HCT116 (cell line): ENCODE measurements around the gene NMD3. TPM values are rescaled to one million over a fixed set of nuclear protein-coding genes. Genes with fewer than 3 reads are reported as not detected.

Source experiments
- ATAC-seq: fragments of 200-7000 bp; cut with Tn5 transposase; 2 replicates; pipeline ENCODE4 v1.9.1; 2020; ENCODE audit warnings: mild to moderate bottlenecking, moderate library complexity
- BruUV-seq: library from RNA; stranded (reverse); fragments of 400-500 nt; replicated peaks from 2 replicates; lab custom pipeline; 2021; lab: Mats Ljungman, UMichigan
- CTCF ChIA-PET: fragments of 300-600 bp; sonication (Branson Sonifier 250); formaldehyde crosslinking; loops from one replicate; lab custom pipeline; 2021; ENCODE audit warnings: antibody characterized with exemption; lab: Charles Lee
- POLR2A ChIA-PET: fragments of 300-600, 350-600 bp; sonication (Branson Sonifier 250); formaldehyde crosslinking; loops from one replicate; lab custom pipeline; 2021; ENCODE audit warnings: antibody characterized with exemption; lab: Charles Lee
- RAD21 ChIA-PET, 2 experiments: fragments of 300-600 bp; sonication (Branson Sonifier 250); formaldehyde crosslinking; loops; one replicate each; lab custom pipeline; 2023; ENCODE audit warnings: low total read pairs in 2 of 2; ENCODE audit not compliant: uncharacterized antibody in 2 of 2, unreplicated experiment in 2 of 2, low non-redundant PET in 1 of 2; lab: Charles Lee
- DNase-seq: peaks from one replicate; pipeline ENCODE4 v3.0.0-alpha.2; 2010; ENCODE audit warnings: low read depth, low spot score
- H2AFZ ChIP-seq: fragments of 200-600 bp; shearing (Covaris generic), sonication (generic); 2 replicates; pipeline ENCODE4 v1.6.1; 2017; ENCODE audit warnings: low read depth, mixed run types, mixed read lengths, antibody characterized with exemption, low read length; ENCODE audit not compliant: poor library complexity, severe bottlenecking
- H3K27ac ChIP-seq: 2 replicates; pipeline ENCODE4 v1.5.1; 2012; ENCODE audit warnings: low read depth, low read length
- H3K27me3 ChIP-seq: fragments of 200-600 bp; sonication (generic); 2 replicates; pipeline ENCODE4 v1.6.1; 2016; ENCODE audit warnings: mixed run types, low read length, mixed read lengths; ENCODE audit not compliant: insufficient read depth
- H3K36me3 ChIP-seq, 2 experiments: fragments of 200-500 bp in 1 of 2; fragments of 200-600 bp in 1 of 2; sonication (Bioruptor generic) in 1 of 2; sonication (generic) in 1 of 2; 2 replicates each; pipeline versions ENCODE4 v1.5.1 to v1.6.1; 2014 to 2016; ENCODE audit warnings: low read length in 2 of 2, inconsistent platforms in 1 of 2, mixed read lengths in 1 of 2, mixed run types in 1 of 2; ENCODE audit not compliant: insufficient read depth in 2 of 2, control insufficient read depth in 1 of 2
- H3K4me1 ChIP-seq, 2 experiments: fragments of 200-600 bp in 1 of 2; sonication (generic) in 1 of 2; 2 replicates each; pipeline versions ENCODE4 v1.5.1 to v1.6.1; 2012 to 2017; ENCODE audit warnings: low read length in 2 of 2, inconsistent platforms in 1 of 2, mild to moderate bottlenecking in 1 of 2, mixed read lengths in 1 of 2, mixed run types in 1 of 2, moderate library complexity in 1 of 2; ENCODE audit not compliant: insufficient read depth in 2 of 2, control insufficient read depth in 1 of 2
- H3K4me2 ChIP-seq: fragments of 200-600 bp; sonication (generic); 2 replicates; pipeline ENCODE4 v1.6.1; 2017; ENCODE audit warnings: mixed run types, low read length, mixed read lengths
- H3K4me3 ChIP-seq, 2 experiments: fragments of 200-600 bp in 1 of 2; sonication (generic) in 1 of 2; replicated peaks in 1 of 2; 2 replicates each; pipeline ENCODE4 v1.5.1; 2011 to 2016; ENCODE audit warnings: low read length in 2 of 2, control low read depth in 1 of 2, low read depth in 1 of 2, mild to moderate bottlenecking in 1 of 2, mixed read lengths in 1 of 2, mixed run types in 1 of 2
- H3K79me2 ChIP-seq: fragments of 200-600 bp; sonication (generic); 2 replicates; pipeline ENCODE4 v1.6.1; 2017; ENCODE audit warnings: mild to moderate bottlenecking, mixed run types, low read length, moderate library complexity, mixed read lengths; ENCODE audit not compliant: insufficient read depth
- H3K9ac ChIP-seq: fragments of 200-600 bp; sonication (generic); 2 replicates; pipeline ENCODE4 v1.6.1; 2016; ENCODE audit warnings: low read length, mixed read lengths
- H3K9me2 ChIP-seq: fragments of 200-600 bp; sonication (generic), shearing (Covaris generic); 2 replicates; pipeline ENCODE4 v1.6.1; 2017; ENCODE audit warnings: mixed run types, mild to moderate bottlenecking, moderate library complexity; ENCODE audit not compliant: insufficient read depth
- H3K9me3 ChIP-seq, 2 experiments: fragments of 200-500 bp in 1 of 2; fragments of 200-600 bp in 1 of 2; sonication (Bioruptor generic) in 1 of 2; sonication (generic) in 1 of 2; 2 replicates each; pipeline ENCODE4 v1.6.1; 2014 to 2017; ENCODE audit warnings: low read length in 2 of 2, mixed read lengths in 2 of 2, inconsistent platforms in 1 of 2, low read depth in 1 of 2, mild to moderate bottlenecking in 1 of 2, mixed run types in 1 of 2, moderate library complexity in 1 of 2; ENCODE audit not compliant: control insufficient read depth in 1 of 2, insufficient read depth in 1 of 2
- H4K20me1 ChIP-seq: fragments of 200-600 bp; sonication (generic), shearing (Covaris generic); 2 replicates; pipeline ENCODE4 v1.6.1; 2017; ENCODE audit warnings: mixed run types, mild to moderate bottlenecking, moderate library complexity; ENCODE audit not compliant: insufficient read depth
- EGR1 ChIP-seq: IDR thresholded peaks from 2 replicates; pipeline ENCODE4 v1.6.1; 2012; ENCODE audit warnings: low read depth
- ELF1 ChIP-seq: IDR thresholded peaks from 2 replicates; pipeline ENCODE4 v1.6.1; 2012; ENCODE audit warnings: low read depth, borderline replicate concordance
- FOSL1 ChIP-seq: IDR thresholded peaks from 2 replicates; pipeline ENCODE4 v1.6.1; 2012; ENCODE audit warnings: low read depth
- YY1 ChIP-seq: IDR thresholded peaks from 2 replicates; pipeline ENCODE4 v1.6.1; 2011; ENCODE audit warnings: low read length, low read depth, moderate library complexity, mild to moderate bottlenecking; ENCODE audit not compliant: insufficient replicate concordance; ENCODE audit errors: extremely low read depth
- ZNF274 ChIP-seq: fragments of 200-500 bp; sonication (Bioruptor generic); IDR thresholded peaks from 2 replicates; pipeline ENCODE4 v1.6.1; 2014; ENCODE audit warnings: mild to moderate bottlenecking, low read depth, low read length, inconsistent platforms
- intact Hi-C: fragments of 100-400 bp; cut with micrococcal nuclease; formaldehyde crosslinking; loops from 2 replicates; pipeline ENCODE4 v1.10.0; 2022
- total RNA-seq: library from RNA; stranded (reverse); gene quantifications from one replicate; pipeline ENCODE4 v1.2.1, GENCODE V29; 2021; ENCODE audit not compliant: unreplicated experiment
- TF ChIP-seq, protein P1 (sequence below): IDR thresholded peaks from 2 replicates; pipeline ENCODE4 v1.6.1; 2012; ENCODE audit warnings: low read depth

NMD3 gene
- total RNA-seq, 1 experiment from 2014 or later = 85.2 TPM

DNA sequence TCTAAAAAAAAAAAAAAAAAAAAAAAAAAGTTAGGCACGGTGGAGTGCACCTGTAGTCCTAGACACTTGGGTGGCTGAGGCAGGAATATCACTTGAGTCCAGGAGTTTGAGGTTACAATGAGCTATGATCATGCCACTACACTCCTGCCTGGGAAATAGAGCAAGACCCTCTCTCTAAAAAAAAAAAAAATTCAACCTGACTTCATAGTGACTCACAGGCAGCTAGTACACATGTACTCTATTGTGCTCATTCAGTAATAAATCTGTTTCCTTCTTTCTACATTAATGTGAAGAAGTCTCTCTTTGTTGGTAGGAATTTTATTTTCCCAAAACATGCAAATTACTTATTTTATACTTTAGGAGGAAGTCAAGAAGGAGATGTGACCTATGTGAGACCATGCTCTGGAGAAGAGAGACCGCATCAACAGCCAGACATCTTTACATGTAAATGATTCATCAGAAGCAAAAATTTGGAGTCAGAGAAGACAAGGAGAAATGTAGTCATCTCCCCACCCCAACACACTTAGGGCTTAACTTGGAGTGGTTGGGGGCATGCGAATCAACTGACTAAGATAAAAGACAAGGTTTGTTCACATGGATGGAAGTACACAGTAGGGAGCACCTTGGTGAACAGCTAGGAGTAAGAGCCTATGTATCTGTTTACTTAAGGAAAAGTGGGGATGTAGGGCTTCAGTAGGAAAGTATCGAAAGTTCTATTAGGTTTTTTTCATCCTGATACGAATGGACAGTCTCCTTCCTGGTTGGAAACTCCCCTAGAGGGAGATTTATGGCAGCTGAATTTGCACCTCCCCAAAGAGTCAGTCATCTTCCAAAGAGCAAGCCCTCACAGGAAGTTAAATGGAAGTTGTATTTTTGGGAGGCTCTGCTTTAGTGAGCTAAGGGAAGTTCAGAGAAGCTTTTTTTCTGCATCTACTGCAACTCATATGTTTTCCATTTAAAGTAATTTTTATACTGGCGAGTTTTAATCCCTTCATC lies 23.0 kb upstream of the NMD3 start (continued):
- TF ChIP-seq, protein P1, sequence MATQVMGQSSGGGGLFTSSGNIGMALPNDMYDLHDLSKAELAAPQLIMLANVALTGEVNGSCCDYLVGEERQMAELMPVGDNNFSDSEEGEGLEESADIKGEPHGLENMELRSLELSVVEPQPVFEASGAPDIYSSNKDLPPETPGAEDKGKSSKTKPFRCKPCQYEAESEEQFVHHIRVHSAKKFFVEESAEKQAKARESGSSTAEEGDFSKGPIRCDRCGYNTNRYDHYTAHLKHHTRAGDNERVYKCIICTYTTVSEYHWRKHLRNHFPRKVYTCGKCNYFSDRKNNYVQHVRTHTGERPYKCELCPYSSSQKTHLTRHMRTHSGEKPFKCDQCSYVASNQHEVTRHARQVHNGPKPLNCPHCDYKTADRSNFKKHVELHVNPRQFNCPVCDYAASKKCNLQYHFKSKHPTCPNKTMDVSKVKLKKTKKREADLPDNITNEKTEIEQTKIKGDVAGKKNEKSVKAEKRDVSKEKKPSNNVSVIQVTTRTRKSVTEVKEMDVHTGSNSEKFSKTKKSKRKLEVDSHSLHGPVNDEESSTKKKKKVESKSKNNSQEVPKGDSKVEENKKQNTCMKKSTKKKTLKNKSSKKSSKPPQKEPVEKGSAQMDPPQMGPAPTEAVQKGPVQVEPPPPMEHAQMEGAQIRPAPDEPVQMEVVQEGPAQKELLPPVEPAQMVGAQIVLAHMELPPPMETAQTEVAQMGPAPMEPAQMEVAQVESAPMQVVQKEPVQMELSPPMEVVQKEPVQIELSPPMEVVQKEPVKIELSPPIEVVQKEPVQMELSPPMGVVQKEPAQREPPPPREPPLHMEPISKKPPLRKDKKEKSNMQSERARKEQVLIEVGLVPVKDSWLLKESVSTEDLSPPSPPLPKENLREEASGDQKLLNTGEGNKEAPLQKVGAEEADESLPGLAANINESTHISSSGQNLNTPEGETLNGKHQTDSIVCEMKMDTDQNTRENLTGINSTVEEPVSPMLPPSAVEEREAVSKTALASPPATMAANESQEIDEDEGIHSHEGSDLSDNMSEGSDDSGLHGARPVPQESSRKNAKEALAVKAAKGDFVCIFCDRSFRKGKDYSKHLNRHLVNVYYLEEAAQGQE = no peak
- TF ChIP-seq ELF1 (no peak), YY1 (no peak)
- TF ChIP-seq, all 23 proteins: peak for 0

DNA sequence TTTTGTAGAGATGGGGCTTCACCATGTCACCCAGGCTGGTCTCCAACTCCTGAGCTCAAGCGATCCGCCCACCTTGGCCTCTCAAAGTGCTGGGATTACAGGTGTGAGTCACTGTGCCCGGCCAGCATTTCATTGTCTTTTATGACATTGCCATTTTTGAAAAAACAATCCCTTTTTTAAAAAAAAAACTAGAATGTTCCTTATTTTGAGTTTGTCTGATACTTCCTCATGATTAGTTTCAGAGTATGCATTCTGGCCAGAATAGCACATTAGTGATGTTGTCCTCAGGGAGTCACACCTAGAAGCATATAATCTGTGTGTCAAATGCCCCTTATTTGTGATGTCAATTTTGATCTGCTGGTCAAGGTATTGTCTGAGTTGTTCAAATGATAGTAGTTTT lies 21.2 kb upstream of the NMD3 start:
- Histone ChIP-seq H3K4me1 (peaks cover 0 to 10% of the 10 kb centered on the region in 2 experiments; a peak in 2 of 4 replicates), H3K4me3 (no peak overlapping the region), H3K9me3 (no peaks in the 10 kb centered on the region), H3K27ac (no peak overlapping the region), H3K9me2 (no peaks in the 10 kb centered on the region), H3K36me3 (no peaks in the 10 kb centered on the region), H3K27me3 (no peaks in the 10 kb centered on the region), H4K20me1 (no peaks in the 10 kb centered on the region), H3K9ac (no peak overlapping the region), H3K79me2 (no peaks in the 10 kb centered on the region), H2AFZ (no peak overlapping the region), H3K4me2 (0 out of 2 replicates have a peak overlapping the region, but pooled peaks have one; percentile 3)
- intact Hi-C loops = loop anchor here (5.0 kb wide), 1 partner anchor 103 kb away; no protein-coding TSS in a partner anchor
- POLR2A ChIA-PET = no interaction called here
- TF ChIP-seq ZNF274 (no peak), FOSL1 (peak; percentile 25; the same call in 1 of the 2 replicates), EGR1 (peak; percentile 53; the same call in 1 of the 2 replicates)
- RAD21 ChIA-PET = no interaction called here
- BruUV-seq = no TSS peak
- DNase-seq = no peak
- CTCF ChIA-PET = no interaction called here
- no peak for ATAC-seq
